Measurements from ENCODE around the gene BMP3. TPM values are rescaled to one million over a fixed set of nuclear protein-coding genes. Genes with fewer than 3 reads are reported as not detected.

The BMP3 gene
- total RNA-seq, 1 experiment from 2014 or later = not detected

- DNase-seq (ENCODE audit: low spot score) = no peak
Observed at GRCh38 chr4:81102107-81102506, 71.6 kb downstream of the BMP3 start.

- DNase-seq (ENCODE audit: low spot score) = no peak
Observed at GRCh38 chr4:81106150-81106549, 75.6 kb downstream of the BMP3 start.

Other genes with a start within 250 kb of the BMP3 start
- gene PRKG2, start 184.5 kb downstream of the BMP3 start, total RNA-seq (2014; rRNA removed; shearing (Covaris generic)) = 0.02 and 0.08 TPM in 2 replicates